ENCODE results near the gene ANKRD33.

The ANKRD33 gene

DNA sequence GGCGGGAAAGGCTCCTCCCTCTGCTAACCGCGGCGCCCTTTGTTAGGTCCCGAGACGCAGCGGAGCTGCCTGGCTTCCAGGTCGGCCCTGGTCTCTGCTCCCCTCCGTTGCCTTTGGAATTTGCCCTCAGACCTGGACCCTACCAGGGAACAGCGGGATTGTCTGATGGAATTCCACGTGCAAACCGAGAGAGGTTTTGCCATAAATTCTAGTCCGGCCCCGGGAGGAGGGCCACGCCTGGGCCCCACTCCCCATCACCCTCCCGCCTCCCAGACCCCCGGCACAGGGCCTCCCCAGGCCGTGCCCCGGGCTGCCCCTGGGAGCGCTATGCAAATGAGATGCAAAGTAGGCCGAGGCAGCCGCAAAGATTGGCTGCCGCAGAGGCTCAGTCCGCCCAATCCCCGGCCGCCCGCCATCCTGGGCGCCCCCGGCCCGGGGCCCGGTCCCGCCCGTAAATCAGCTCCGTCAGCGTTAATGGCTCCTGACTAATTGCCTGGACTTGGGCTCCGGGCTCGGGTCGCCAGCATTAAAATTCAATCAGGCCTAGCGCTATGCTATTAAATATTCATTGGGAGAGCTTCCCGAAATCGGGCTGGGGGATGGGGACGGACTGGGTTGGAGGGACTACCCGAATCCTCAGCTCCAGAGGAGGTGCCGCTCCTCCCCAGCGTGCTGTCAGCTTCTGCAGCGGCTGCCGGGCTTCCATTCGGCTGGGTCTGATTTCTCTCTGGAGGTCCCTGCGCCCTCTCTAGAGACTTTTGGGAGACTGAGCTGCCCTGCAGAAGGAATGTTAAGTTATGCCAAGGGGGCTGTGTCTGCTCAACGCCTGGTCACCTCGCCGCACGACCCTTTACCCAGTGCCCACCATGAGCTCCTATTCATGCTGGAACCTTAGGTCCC is 23.7 kb upstream of the ANKRD33 start:
- no peak overlapping the region for H3K27ac ChIP-seq
- no peak for TF ChIP-seq CTCF (conservative IDR thresholded peaks at IDR 0.05)

GRCh38 chr12:51864833-51865670 is 22.9 kb upstream of the ANKRD33 start:
- H3K27ac ChIP-seq: no peak overlapping the region
- no peak for TF ChIP-seq CTCF (conservative IDR thresholded peaks at IDR 0.05)

DNA sequence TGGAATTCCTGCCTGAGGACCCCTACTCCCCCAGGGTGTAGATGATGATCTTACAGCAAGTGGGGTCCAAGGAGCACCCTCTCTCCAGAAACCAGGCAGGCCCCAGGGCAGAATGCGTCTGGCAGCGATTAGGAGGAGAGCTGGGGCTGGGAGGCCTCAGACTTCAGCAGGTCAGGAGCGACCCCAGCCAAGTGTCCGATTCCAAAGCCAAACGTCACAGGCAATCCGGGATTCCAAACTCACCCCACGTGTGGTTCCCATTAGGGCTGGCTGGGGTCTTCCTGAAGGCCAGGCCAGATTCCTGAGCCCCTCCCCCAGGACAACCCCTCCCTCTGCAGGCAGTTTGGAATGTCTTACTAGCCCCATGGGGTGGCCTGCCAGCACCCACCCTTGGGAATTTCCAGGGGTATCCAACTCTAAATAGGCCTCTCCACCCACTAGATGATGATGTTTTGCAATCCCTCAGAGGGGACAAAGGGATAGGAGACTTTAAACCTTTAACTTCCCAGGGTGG is 22.1 kb upstream of the ANKRD33 start:
- no peak for TF ChIP-seq CTCF (conservative IDR thresholded peaks at IDR 0.05)
- no peak overlapping the region for H3K27ac ChIP-seq

DNA sequence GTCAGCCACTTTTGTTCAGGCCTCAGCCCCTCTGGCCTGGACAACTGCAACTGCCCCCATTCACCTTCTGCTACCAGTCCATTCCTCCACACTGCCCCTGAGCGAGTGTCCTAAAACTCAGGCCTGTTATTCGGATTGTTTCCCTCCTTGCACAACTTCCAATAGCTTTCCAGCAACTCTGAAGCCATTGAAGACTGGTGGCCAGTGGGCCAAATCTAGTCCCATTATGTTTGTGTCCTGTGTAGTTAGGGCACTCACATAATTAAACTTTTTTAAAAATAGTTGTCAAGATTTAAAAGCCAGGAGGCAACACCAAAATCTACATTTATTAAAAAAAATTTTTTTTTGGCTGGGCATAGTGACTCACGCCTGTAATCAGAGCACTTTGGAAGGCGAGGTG is 21.6 kb upstream of the ANKRD33 start:
- no peak for TF ChIP-seq CTCF (conservative IDR thresholded peaks at IDR 0.05)
- no peak overlapping the region for H3K27ac ChIP-seq

- no peak overlapping the region for H3K27ac ChIP-seq
- TF ChIP-seq CTCF (conservative IDR thresholded peaks at IDR 0.05): no peak
Measured at GRCh38 chr12:51866762-51867161, 21.1 kb upstream of the ANKRD33 start.

GRCh38 chr12:51867371-51867770 is 20.5 kb upstream of the ANKRD33 start:
- H3K27ac ChIP-seq: no peak overlapping the region
- TF ChIP-seq CTCF (conservative IDR thresholded peaks at IDR 0.05): no peak

- TF ChIP-seq CTCF (conservative IDR thresholded peaks at IDR 0.05): no peak
- H3K27ac ChIP-seq: no peak overlapping the region
Measured at GRCh38 chr12:51867796-51868428, 20.0 kb upstream of the ANKRD33 start.

All from VCaP (cell line).